G401.6 (cell line): ENCODE results near the gene HSPG2.
"Not testable (repeated sequence)": the region's sequence is repeated elsewhere in the genome, so short reads cannot be mapped to it uniquely, and the experiment has no call there.

Experiments
- FAIRE-seq: peaks from 2 replicates; lab custom pipeline; 2012; peaks lifted over from hg19 to GRCh38; lab: Jason Lieb, UNC

Gene HSPG2

GRCh38 chr1:21843208-21843607 lies 93.9 kb downstream of the HSPG2 start:
- FAIRE-seq: no peak

- no peak for FAIRE-seq
Observed at GRCh38 chr1:21842606-21843162, 94.4 kb downstream of the HSPG2 start.

- FAIRE-seq: no peak
Observed at GRCh38 chr1:21841852-21842466, 95.2 kb downstream of the HSPG2 start.

- FAIRE-seq: no peak
Observed at GRCh38 chr1:21840981-21841380, 96.1 kb downstream of the HSPG2 start.

DNA sequence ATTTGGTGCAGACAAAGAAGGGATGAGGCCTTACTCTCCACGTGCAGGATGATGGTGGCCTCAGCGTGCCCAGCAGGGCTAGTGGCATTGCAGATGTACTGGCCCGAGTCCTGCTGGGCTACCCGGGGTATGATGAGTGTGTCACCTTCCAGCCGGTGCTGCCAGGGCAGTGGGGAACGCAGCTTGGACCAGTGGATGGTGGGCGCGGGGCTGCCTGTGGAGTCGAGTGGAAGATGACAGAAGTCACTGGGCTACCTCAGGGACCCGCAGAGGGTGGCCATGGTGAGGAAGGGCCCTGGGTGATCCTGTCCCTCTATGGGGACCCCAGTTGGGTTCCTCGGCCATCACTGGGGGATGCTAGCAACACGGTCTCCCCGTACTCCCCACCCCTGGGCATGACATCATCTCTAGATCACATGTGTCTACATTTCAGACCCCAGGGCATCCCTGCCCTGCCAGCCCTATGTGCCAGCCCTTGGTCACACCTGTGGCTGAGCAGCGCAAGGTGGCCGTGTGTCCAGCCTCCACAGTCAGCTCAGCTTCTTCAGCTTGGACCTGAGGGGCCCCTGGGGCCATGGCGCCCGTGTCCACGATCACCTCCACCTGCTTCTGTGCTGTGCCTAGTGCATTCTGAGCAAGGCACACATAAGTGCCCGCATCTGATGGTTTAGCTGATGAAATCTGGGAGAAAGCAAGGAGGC lies 97.6 kb downstream of the HSPG2 start:
- FAIRE-seq: no peak

DNA sequence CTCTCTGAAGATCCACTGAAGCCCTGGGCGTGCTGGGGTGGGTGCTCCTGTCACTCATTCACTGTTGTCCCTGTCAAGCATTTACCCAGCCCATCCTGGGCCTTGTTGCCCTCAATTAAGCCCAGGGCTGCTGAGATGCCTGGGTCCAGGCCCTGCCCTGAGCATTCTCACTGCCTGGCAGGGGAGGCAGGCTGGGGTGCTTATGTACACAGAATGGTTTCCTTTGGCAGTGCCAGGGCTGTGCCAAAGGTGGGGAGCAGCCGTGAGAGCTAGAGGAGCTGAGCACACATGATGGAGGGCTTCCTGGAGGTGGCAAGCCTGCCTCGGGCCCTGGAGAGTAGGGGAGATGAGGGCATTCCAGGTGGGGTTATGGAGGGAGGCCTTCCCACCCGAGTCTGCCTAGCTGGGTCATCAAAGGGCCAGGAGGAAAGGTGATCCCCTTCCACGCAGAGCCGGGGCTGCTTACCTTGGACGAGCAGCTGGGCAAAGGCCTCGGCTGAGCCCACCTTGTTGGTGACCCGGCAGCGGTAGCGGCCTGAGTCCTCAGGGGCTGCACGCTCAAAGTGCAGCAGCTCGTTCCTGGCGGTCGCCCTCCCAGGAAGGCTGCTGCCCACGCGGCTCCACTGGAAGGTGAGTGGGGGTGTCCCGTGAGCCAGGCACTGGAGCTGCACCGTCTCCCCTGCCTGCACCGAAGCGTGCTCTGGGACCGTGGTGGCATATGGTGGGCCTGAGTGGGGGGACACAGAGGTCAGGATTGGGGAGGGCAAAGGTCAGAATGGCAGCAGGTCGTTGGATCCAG lies 98.6 kb downstream of the HSPG2 start:
- FAIRE-seq: no peak

- FAIRE-seq: no peak
Observed at GRCh38 chr1:21837476-21837875, 99.6 kb downstream of the HSPG2 start.

GRCh38 chr1:21836729-21837128 lies 100.4 kb downstream of the HSPG2 start:
- no peak for FAIRE-seq

DNA sequence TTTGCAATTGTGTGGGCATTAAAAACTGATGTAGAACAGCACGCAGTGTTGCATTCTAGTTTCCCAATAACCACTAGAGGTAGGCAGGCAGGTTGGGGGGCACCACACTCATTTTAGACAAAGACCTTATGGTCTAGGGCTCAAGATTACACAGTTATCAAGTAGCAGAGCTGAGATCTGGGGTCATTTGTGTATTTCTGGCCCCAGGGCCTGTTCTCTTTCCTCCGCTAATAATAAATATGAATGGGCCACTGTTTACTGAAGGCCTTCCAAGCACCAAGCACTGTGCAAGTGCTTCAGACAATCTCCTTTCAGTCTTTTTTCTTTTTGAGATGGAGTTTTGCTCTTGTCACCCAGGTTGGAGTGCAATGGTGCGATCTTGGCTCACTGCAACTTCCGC lies 101.1 kb downstream of the HSPG2 start:
- no peak for FAIRE-seq

DNA sequence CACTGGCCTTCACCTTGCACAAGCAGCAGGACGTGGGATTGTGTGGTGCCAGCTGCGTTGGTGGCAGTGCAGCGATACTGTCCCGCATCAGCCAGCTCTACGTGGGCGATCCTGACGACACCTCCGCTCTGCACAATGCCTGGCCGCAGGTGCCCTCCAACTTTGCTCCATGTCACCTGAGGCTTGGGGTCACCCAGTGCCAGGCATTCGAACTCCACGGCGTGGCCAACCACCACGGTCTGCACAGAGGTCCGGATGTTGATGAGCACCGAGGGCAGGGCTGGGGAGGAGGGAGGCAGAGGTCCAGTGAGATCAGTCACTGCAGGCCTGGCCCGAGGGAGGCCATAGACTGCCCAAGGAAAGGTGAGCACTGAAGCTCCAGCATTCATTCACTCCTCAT lies 102.4 kb downstream of the HSPG2 start:
- FAIRE-seq: no peak

DNA sequence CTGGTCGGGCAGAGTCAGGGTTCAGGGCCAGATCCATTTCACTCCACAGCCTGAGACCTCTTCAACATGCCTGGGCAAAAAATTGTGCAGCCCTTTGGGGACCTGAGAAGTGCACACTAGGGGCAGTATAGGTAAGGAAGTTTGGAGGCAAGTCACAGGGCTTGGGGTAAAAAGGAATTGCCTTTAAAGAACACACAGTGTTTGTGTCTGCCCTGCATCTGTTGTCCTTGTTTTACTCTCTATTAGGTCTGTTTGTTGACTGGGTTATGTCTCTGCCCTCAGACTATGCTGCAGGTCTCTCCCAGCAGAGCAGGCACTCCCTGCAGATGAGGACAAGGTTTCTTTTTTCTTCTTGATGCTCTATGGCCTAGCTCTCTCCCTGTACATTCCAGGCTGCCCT lies 103.0 kb downstream of the HSPG2 start:
- no peak for FAIRE-seq

DNA sequence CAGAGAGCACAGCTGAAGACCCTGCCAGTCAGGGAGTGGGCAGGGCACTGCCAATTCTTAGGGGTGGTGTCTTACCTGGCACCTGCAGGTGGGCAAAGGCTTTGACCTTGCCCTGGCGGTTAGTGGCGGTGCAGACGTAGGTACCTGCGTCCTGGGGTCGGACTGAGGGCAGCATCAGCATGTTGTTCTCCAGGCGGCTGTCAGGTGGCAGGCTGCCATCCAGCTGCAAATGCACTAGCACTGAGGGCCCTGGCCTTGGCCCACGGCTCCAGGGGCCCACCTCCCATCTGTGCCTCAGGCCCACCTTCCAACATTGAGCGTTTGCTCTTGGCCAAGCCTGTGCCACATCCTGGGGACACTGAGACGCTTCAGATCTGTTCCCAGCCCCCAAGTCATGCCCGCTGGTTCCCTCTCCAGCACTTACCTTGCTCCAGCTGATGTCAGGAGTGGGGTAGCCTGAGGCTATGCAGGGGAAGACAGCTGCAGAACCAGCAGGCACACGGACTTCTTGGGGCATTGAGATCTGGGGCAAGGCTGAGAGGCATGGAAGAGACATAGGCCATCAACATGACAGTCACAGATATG lies 103.6 kb downstream of the HSPG2 start:
- no peak for FAIRE-seq

GRCh38 chr1:21831454-21831970 lies 105.6 kb downstream of the HSPG2 start:
- no peak for FAIRE-seq

DNA sequence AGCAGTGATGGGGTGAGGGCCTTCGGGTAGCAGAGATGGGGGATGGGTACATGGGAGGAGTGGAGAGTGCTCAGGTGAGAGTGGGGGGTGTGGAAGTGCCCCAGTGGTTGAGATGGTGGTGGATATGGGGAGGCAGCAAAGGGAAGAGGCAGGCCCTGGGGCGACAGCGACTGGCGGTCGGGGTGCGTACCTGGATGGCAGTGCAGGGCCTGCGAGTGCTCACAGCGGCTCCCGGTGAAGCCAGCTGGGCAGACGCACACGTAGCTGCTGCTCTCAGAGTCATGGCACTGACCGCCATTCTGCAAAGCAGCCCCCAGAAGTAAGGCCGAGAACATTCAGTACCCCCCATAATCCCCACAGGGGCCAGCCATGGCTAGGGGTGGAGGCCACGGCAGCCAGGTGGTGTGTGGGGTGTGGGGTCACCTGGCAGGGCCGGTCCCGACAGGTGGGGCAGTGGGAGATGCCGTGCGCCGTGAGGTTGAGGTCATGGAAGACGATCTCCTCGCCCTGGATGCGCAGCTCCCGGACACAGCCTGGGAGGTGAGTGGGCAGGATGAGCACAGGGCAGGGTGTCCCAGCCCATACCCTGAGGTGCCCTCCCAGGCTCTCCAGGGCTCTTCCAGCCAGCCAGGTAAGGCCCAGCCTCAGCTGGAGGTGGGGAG lies 106.2 kb downstream of the HSPG2 start:
- no peak for FAIRE-seq

- no peak for FAIRE-seq
Observed at GRCh38 chr1:21829294-21829693, 107.8 kb downstream of the HSPG2 start.

GRCh38 chr1:21828506-21829210 lies 108.5 kb downstream of the HSPG2 start:
- FAIRE-seq: no peak

DNA sequence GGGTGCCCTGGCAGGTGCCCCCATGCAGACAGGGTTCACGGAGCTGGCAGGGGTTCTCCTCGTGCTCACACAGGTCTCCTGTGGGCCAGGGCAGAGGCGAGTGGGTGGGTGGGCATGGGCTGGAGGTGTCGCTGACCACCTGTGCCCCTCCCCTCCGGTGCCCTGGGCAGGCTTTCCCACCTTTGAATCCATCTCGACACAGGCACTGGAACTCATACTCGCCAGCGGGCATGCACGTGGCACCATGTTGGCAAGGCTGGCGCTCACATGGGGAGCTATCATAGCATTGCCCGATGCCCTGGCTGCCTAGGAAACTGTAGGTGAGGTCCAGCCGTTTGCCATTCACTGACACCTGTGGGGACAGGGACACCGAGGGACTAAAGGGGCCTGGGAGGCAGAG lies 109.0 kb downstream of the HSPG2 start:
- no peak for FAIRE-seq

DNA sequence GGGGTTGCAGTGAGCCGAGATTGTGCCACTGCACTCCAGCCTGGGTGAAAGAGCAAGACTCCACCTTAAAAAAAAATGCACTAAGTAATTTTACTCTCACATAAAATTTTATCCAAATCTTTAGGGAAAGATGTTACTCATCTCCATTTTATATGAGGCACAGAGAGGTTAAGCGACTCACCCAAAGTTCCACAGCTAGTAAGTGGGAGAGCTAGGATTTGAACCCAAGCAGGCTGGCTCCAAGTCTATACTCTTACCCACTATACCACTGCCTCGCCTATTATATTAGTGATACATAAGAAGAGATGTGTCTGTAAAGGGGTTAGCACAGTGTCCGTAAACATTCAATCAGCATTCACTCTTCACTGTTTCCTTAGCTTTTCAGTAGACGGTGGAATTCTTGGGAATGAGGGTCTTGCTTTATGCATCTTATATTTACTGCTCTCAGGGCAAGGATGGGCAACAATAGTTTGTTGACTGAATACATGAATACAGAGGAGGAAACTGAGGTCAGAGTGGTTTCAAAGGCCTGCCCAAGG lies 109.9 kb downstream of the HSPG2 start:
- no peak for FAIRE-seq

DNA sequence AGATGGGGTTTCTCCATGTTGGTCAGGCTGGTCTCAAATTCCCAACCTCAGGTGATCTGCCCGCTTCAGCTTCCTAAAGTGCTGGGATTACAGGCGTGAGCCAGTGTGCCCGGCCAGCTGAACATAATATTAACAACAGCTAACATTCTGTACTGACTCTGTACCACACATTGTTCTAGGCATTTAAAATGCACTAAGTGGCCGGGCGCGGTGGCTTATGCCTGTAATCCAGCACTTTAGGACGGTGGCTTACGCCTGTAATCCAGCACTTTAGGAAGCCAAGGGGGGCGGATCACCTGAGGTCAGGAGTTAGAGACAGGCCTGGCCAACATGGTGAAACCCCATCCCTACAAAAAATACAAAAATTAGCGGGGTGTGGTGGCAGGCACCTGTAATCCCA lies 110.4 kb downstream of the HSPG2 start:
- not testable (repeated sequence) for FAIRE-seq

- FAIRE-seq: no peak
Observed at GRCh38 chr1:21825393-21825792, 111.7 kb downstream of the HSPG2 start.

- no peak for FAIRE-seq
Observed at GRCh38 chr1:21824926-21825325, 112.2 kb downstream of the HSPG2 start.
